Astrocyte (in vitro differentiated cells and primary cell): ENCODE measurements around the gene GCNA. TPM values are rescaled to one million over a fixed set of nuclear protein-coding genes. Genes with fewer than 3 reads are reported as not detected.

Experiments used
- DNase-seq: peaks from one replicate; pipeline ENCODE4 v3.0.0-alpha.2; 2010; ENCODE audit warnings: low read depth
- FAIRE-seq: peaks from 2 replicates; lab custom pipeline; 2011; peaks lifted over from hg19 to GRCh38; lab: Jason Lieb, UNC
- H2AFZ ChIP-seq: 2 replicates; pipeline ENCODE4 v1.6.0; 2012; ENCODE audit warnings: low read depth, low read length, inconsistent platforms
- H3K27ac ChIP-seq: 2 replicates; pipeline ENCODE4 v1.5.1; 2011; ENCODE audit warnings: low read depth, low read length, inconsistent platforms
- H3K27me3 ChIP-seq: 2 replicates; pipeline ENCODE4 v1.6.0; 2011; ENCODE audit warnings: low read length, inconsistent platforms; ENCODE audit not compliant: insufficient read depth
- H3K36me3 ChIP-seq: 2 replicates; pipeline ENCODE4 v1.5.1; 2011; ENCODE audit warnings: low read length, inconsistent platforms; ENCODE audit not compliant: insufficient read depth
- H3K4me1 ChIP-seq: 2 replicates; pipeline ENCODE4 v1.5.1; 2011; ENCODE audit warnings: low read length, inconsistent platforms; ENCODE audit not compliant: insufficient read depth
- H3K4me2 ChIP-seq: 2 replicates; pipeline ENCODE4 v1.6.0; 2012; ENCODE audit warnings: low read length, inconsistent platforms
- H3K4me3 ChIP-seq: 2 replicates; pipeline ENCODE4 v1.5.1; 2011; ENCODE audit warnings: low read depth, mild to moderate bottlenecking, low read length, inconsistent platforms; ENCODE audit not compliant: insufficient read depth
- H3K79me2 ChIP-seq: 2 replicates; pipeline ENCODE4 v1.6.0; 2012; ENCODE audit warnings: mild to moderate bottlenecking, low read length, inconsistent platforms; ENCODE audit not compliant: insufficient read depth
- H3K9ac ChIP-seq: 2 replicates; pipeline ENCODE4 v1.6.0; 2012; ENCODE audit warnings: mild to moderate bottlenecking, low read length, inconsistent platforms
- H3K9me3 ChIP-seq: 2 replicates; pipeline ENCODE4 v1.5.1; 2012; ENCODE audit warnings: low read depth, mild to moderate bottlenecking, low read length, inconsistent platforms; ENCODE audit not compliant: insufficient read depth
- H4K20me1 ChIP-seq: 2 replicates; pipeline ENCODE4 v1.6.0; 2012; ENCODE audit warnings: low read length, inconsistent platforms; ENCODE audit not compliant: insufficient read depth
- H3K27ac Mint-ChIP-seq: one replicate; pipeline ENCODE4 v1.8.0; 2021; ENCODE audit warnings: mild to moderate bottlenecking, mixed read lengths; ENCODE audit not compliant: unreplicated experiment
- H3K27me3 Mint-ChIP-seq: one replicate; pipeline ENCODE4 v1.8.0; 2021; ENCODE audit warnings: low read depth, mixed read lengths; ENCODE audit not compliant: unreplicated experiment
- H3K36me3 Mint-ChIP-seq: one replicate; pipeline ENCODE4 v1.8.0; 2021; ENCODE audit warnings: low read depth, mixed read lengths; ENCODE audit not compliant: unreplicated experiment
- H3K4me1 Mint-ChIP-seq: one replicate; pipeline ENCODE4 v1.8.0; 2021; ENCODE audit warnings: low read depth, mixed read lengths; ENCODE audit not compliant: unreplicated experiment
- H3K4me3 Mint-ChIP-seq: one replicate; pipeline ENCODE4 v1.8.0; 2021; ENCODE audit warnings: mild to moderate bottlenecking, moderate library complexity, mixed read lengths; ENCODE audit not compliant: unreplicated experiment
- H3K9me3 Mint-ChIP-seq: one replicate; pipeline ENCODE4 v1.8.0; 2021; ENCODE audit warnings: mild to moderate bottlenecking, mixed read lengths; ENCODE audit not compliant: unreplicated experiment
- EZH2 ChIP-seq: IDR thresholded peaks from 2 replicates; pipeline ENCODE4 v1.6.1; 2012; ENCODE audit warnings: mild to moderate bottlenecking, low read length, inconsistent platforms; ENCODE audit not compliant: insufficient read depth
- total RNA-seq: library from RNA; stranded (reverse); gene quantifications from 2 replicates; pipeline ENCODE4 v1.2.1, GENCODE V29; 2021
- TF ChIP-seq, protein P1 (sequence below): IDR thresholded peaks from 2 replicates; pipeline ENCODE4 v1.5.1; 2011; ENCODE audit warnings: low read depth, mild to moderate bottlenecking, inconsistent platforms, low read length, moderate library complexity; ENCODE audit not compliant: insufficient read depth

Gene GCNA
- total RNA-seq, 1 donor from 2014 or later, result 2.2 TPM

GRCh38 chrX:71533851-71534561 is 44.2 kb upstream of the GCNA start:
- no peaks in the 10 kb centered on the region for H3K9me3 ChIP-seq
- no peak for FAIRE-seq
- H2AFZ ChIP-seq, result no peak overlapping the region
- peak overlapping the region; percentile 94 for H3K4me2 ChIP-seq
- H3K27ac Mint-ChIP-seq, result peak overlapping the region; percentile 92
- TF ChIP-seq, protein P1, sequence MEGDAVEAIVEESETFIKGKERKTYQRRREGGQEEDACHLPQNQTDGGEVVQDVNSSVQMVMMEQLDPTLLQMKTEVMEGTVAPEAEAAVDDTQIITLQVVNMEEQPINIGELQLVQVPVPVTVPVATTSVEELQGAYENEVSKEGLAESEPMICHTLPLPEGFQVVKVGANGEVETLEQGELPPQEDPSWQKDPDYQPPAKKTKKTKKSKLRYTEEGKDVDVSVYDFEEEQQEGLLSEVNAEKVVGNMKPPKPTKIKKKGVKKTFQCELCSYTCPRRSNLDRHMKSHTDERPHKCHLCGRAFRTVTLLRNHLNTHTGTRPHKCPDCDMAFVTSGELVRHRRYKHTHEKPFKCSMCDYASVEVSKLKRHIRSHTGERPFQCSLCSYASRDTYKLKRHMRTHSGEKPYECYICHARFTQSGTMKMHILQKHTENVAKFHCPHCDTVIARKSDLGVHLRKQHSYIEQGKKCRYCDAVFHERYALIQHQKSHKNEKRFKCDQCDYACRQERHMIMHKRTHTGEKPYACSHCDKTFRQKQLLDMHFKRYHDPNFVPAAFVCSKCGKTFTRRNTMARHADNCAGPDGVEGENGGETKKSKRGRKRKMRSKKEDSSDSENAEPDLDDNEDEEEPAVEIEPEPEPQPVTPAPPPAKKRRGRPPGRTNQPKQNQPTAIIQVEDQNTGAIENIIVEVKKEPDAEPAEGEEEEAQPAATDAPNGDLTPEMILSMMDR, result no peak
- TF ChIP-seq EZH2, result no peak
- no peaks in the 10 kb centered on the region for H3K27me3 ChIP-seq
- H3K27ac ChIP-seq, result peak overlapping the region; percentile 92
- peak overlapping the region; percentile 99 for H3K4me3 Mint-ChIP-seq
- peak overlapping the region; percentile 98 for H3K9ac ChIP-seq
- no peaks in the 10 kb centered on the region for H3K27me3 Mint-ChIP-seq
- peaks cover 2% of the 10 kb centered on the region for H3K9me3 Mint-ChIP-seq
- H3K36me3 Mint-ChIP-seq, result no peaks in the 10 kb centered on the region
- peaks cover 61% of the 10 kb centered on the region for H3K79me2 ChIP-seq
- H4K20me1 ChIP-seq, result peaks cover 39% of the 10 kb centered on the region
- H3K4me1 ChIP-seq, result peaks cover 5% of the 10 kb centered on the region
- H3K4me3 ChIP-seq, result peak overlapping the region; percentile 95
- peaks cover 5% of the 10 kb centered on the region for H3K4me1 Mint-ChIP-seq
- peak; percentile 40 for DNase-seq
- peaks cover 6% of the 10 kb centered on the region for H3K36me3 ChIP-seq

- H4K20me1 ChIP-seq, result peaks cover 45% of the 10 kb centered on the region
- no peaks in the 10 kb centered on the region for H3K27me3 ChIP-seq
- H3K36me3 ChIP-seq, result peaks cover 8% of the 10 kb centered on the region
- no peak overlapping the region for H2AFZ ChIP-seq
- peak overlapping the region; percentile 94 for H3K4me2 ChIP-seq
- peak overlapping the region; percentile 99 for H3K4me3 Mint-ChIP-seq
- H3K27ac Mint-ChIP-seq, result peak overlapping the region; percentile 92
- peak; percentile 68 for FAIRE-seq
- DNase-seq, result no peak
- H3K9me3 ChIP-seq, result no peaks in the 10 kb centered on the region
- peak overlapping the region; percentile 98 for H3K9ac ChIP-seq
- H3K27me3 Mint-ChIP-seq, result no peaks in the 10 kb centered on the region
- peaks cover 5% of the 10 kb centered on the region for H3K4me1 ChIP-seq
- no peaks in the 10 kb centered on the region for H3K36me3 Mint-ChIP-seq
- peak overlapping the region; percentile 95 for H3K4me3 ChIP-seq
- no peaks in the 10 kb centered on the region for H3K9me3 Mint-ChIP-seq
- H3K4me1 Mint-ChIP-seq, result peaks cover 5% of the 10 kb centered on the region
- TF ChIP-seq, protein P1, result no peak
- no peak for TF ChIP-seq EZH2
- peak overlapping the region; percentile 92 for H3K27ac ChIP-seq
- H3K79me2 ChIP-seq, result peaks cover 70% of the 10 kb centered on the region
Measured at GRCh38 chrX:71534773-71535544, 43.3 kb upstream of the GCNA start.
